Measurements from ENCODE around the gene MEX3D. TPM values are rescaled to one million over a fixed set of nuclear protein-coding genes. Genes with fewer than 3 reads are reported as not detected.

The MEX3D gene
- total RNA-seq, 5 donors from 2014 or later (not counting 1 experiment from before 2014, with no cell fraction given), result 2.1 to 7.7 (median 6.2) TPM

DNA sequence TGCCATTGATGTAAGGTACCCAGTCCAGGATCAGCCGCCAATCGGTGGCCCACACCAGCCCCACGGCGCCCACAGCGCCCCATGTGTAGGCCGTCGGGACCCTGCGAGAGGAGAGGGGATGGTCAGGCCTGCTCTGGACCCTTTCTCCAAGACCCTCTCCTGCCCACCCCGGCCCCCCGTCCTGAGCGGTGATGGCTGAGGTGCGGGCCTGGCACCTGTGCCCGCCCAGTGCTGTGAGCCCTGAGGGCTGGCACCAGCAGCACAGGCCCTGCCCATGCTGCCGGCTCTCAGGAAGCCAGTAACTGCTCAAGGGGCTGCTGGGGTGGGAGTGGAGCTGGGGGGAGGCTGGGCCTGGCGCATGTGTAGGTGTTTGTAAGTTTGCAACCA, 31.3 kb upstream of the MEX3D start:
- no peak for DNase-seq
- Histone ChIP-seq H3K27me3 (replicated peaks in 1 of 2; ENCODE audit: control insufficient read depth in 2 of 2, extremely low read depth in 1 of 2, insufficient read depth in 2 of 2, low read length in 1 of 2) (no peaks in the 10 kb centered on the region), H3K4me3 (ENCODE audit: control insufficient read depth in 1 of 2, extremely low read depth in 1 of 2, low read length in 1 of 2) (no peak overlapping the region), H3K9me3 (no peaks in the 10 kb centered on the region), H3K36me3 (ENCODE audit: control insufficient read depth in 2 of 2, extremely low read depth in 1 of 2, insufficient read depth in 1 of 2, low read length in 1 of 2) (peaks cover 16 to 41% of the 10 kb centered on the region in 2 donors), H3K4me1 (ENCODE audit: control insufficient read depth in 1 of 2, extremely low read depth in 1 of 2, insufficient read depth in 2 of 2, low read length in 2 of 2) (peaks cover 4 to 29% of the 10 kb centered on the region in 2 experiments), H3K27ac (ENCODE audit: low read length) (no peak overlapping the region)
- Mint-ChIP-seq H3K27me3 (no peaks in the 10 kb centered on the region), H3K9me3 (no peaks in the 10 kb centered on the region), H3K4me1 (peaks cover 9 to 24% (median 21%) of the 10 kb centered on the region in 3 donors), H3K36me3 (peaks cover 12% of the 10 kb centered on the region), H3K27ac (no peak overlapping the region), H3K4me3 (no peak overlapping the region)
- ChIA-PET CTCF (interaction anchor here in 1 of 2 donors (0.5 kb wide), 1 partner anchor 51 kb away, joined by 4 read pairs; no protein-coding TSS in a partner anchor), POLR2A (no interaction called here)
- WGBS (ENCODE audit: insufficient coverage), result 96% methylated on average over 13 of the region's 15 CpGs
- ATAC-seq (replicated peaks in 1 of 4), result peak in 1 of 4 experiments; percentile 10

DNA sequence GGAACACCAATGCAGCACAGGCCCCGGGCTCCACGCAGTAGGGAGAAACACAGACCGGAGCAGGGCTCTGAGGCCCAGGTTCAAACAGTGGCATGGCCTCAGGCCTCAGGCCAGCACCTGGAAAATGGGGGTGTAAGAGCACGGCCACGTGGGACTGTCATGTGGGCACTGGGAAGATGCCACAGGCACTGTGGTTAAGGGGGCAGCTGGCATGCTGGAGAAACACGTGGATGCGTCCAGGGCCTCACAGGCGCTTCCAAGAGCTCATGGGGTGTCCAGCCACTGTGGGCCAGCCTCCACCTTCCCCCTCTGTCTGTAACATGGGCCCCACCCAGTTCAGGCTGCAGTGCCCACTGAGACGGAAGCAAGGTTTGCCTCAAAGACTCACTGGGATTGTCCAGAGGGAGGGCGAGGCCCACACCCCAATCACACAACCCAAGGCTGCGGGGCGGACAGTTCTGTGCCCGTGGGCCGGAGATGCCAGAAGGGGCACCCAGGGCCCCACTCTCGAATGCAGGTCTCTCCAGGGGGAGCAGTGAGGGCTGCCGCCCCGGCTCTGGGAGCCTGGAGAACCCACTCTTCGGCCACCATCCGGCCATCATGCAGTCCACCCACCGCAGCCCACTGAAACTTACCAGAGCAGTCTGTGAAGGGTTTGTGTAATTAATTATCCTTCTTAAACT, 30.8 kb upstream of the MEX3D start:
- POLR2A ChIA-PET, result no interaction called here

DNA sequence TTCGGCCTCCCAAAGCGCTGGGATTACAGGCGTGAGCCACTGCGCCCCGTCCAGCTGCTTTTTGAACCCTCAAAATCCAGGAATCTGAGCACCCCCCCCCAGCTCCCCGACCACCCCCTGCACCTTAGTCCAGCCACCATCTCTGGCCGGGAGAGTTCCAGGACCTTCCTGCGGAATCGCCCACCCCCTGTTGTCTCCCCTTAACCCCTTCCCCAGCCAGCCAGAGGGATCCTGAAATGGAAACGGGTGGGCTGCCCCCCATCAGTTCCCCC, 25.3 kb upstream of the MEX3D start:
- Mint-ChIP-seq H3K27me3 (no peaks in the 10 kb centered on the region), H3K9me3 (no peaks in the 10 kb centered on the region), H3K36me3 (peaks cover 9% of the 10 kb centered on the region), H3K4me3 (peak overlapping the region; percentile 85 to 87 (median 86)), H3K27ac (peak overlapping the region in 1 of 2 donors; percentile 80), H3K4me1 (peaks cover 16 to 21% (median 18%) of the 10 kb centered on the region in 3 donors)
- peaks cover 5 to 23% of the 10 kb centered on the region in 2 donors for H3K36me3 ChIP-seq (ENCODE audit: control insufficient read depth in 2 of 2, extremely low read depth in 1 of 2, insufficient read depth in 1 of 2, low read length in 1 of 2)
- CTCF ChIA-PET, result interaction anchor here in 1 of 2 donors (1.7 kb wide), 1 partner anchor 11 kb away, joined by 9 read pairs; the partner anchor contains the start of gene UQCR11
- H3K27me3 ChIP-seq (replicated peaks in 1 of 2; ENCODE audit: control insufficient read depth in 2 of 2, extremely low read depth in 1 of 2, insufficient read depth in 2 of 2, low read length in 1 of 2), result no peaks in the 10 kb centered on the region
- H3K27ac ChIP-seq (ENCODE audit: low read length), result peak overlapping the region; percentile 38
- ATAC-seq (replicated peaks in 1 of 4), result no peak
- WGBS (ENCODE audit: insufficient coverage), result 81% methylated on average over 6 of the region's 10 CpGs
- no peaks in the 10 kb centered on the region for H3K9me3 ChIP-seq
- POLR2A ChIA-PET, result interaction anchor here in 1 of 2 donors (0.6 kb wide), 2 partner anchors 8 to 13 kb away, joined by 3 to 4 read pairs; no protein-coding TSS in a partner anchor
- H3K4me1 ChIP-seq (ENCODE audit: control insufficient read depth in 1 of 2, extremely low read depth in 1 of 2, insufficient read depth in 2 of 2, low read length in 2 of 2), result peaks cover 6 to 29% of the 10 kb centered on the region in 2 experiments
- peak overlapping the region in 1 of 2 donors; percentile 79 for H3K4me3 ChIP-seq (ENCODE audit: control insufficient read depth in 1 of 2, extremely low read depth in 1 of 2, low read length in 1 of 2)
- DNase-seq, result no peak

More for the DNA sequence above, 30.8 kb upstream of the MEX3D start:
- peaks cover 16 to 41% of the 10 kb centered on the region in 2 donors for H3K36me3 ChIP-seq (ENCODE audit: control insufficient read depth in 2 of 2, extremely low read depth in 1 of 2, insufficient read depth in 1 of 2, low read length in 1 of 2)
- no peak overlapping the region for H3K27ac Mint-ChIP-seq
- CTCF ChIA-PET, result interaction anchor here in 1 of 2 donors (0.6 kb wide), 1 partner anchor 186 kb away, joined by 3 read pairs; no protein-coding TSS in a partner anchor
- no peak for DNase-seq
- H3K4me3 ChIP-seq (ENCODE audit: control insufficient read depth in 1 of 2, extremely low read depth in 1 of 2, low read length in 1 of 2), result no peak overlapping the region
- no peaks in the 10 kb centered on the region for H3K9me3 Mint-ChIP-seq
- 96% methylated on average over 12 of the region's 20 CpGs for WGBS (ENCODE audit: insufficient coverage)
- no peak for ATAC-seq (replicated peaks in 1 of 4)
- peaks cover 2 to 24% of the 10 kb centered on the region in 2 experiments for H3K4me1 ChIP-seq (ENCODE audit: control insufficient read depth in 1 of 2, extremely low read depth in 1 of 2, insufficient read depth in 2 of 2, low read length in 2 of 2)
- peaks cover 12% of the 10 kb centered on the region for H3K36me3 Mint-ChIP-seq
- no peaks in the 10 kb centered on the region for H3K9me3 ChIP-seq
- H3K27me3 ChIP-seq (replicated peaks in 1 of 2; ENCODE audit: control insufficient read depth in 2 of 2, extremely low read depth in 1 of 2, insufficient read depth in 2 of 2, low read length in 1 of 2), result no peaks in the 10 kb centered on the region
- H3K27me3 Mint-ChIP-seq, result no peaks in the 10 kb centered on the region
- H3K4me1 Mint-ChIP-seq, result peaks cover 7 to 18% (median 16%) of the 10 kb centered on the region in 3 donors
- no peak overlapping the region for H3K4me3 Mint-ChIP-seq
- H3K27ac ChIP-seq (ENCODE audit: low read length), result no peak overlapping the region

DNA sequence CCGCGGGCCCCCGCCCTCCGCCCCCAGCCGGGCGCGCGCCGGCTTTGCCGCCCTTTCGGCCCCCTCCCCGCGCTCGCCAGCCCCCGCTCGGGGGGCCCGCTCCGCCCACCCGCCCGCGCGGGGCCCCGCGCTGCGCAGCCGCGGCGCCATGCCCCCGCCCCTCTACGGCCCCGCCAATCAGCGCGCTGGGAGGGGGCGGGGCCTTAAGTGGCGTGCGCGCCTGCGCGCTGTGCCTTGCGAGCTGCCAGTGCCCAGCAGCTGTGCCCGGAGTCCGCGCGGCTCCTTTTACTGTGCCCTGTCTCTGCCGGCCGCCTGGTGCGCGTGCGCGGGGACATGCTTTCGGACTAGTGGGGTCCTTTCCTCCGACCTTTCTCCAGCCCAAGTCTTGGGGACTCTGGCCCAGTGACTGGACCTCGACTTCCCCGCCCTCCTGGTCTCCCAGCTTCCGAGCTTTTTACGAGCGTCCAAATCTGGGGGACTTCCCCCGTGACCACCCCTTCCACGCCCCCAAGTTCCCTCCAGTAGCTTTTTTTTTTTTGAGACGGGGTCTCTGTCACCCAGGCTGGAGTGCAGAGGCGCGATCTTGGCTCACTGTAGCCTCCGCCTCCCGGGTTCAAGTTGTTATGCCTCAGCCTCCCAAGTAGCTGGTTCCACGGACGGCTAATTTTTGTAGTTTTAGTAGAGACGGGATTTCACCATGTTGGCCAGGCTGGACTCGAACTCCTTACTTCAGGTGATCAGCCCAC, 24.8 kb upstream of the MEX3D start, which contains the start of gene MBD3:
Gene MBD3 (minus strand): TSS at position 111 of the 746 bp plus-strand sequence. CDS start 234 bp downstream, outside the sequence.
- H3K27me3 Mint-ChIP-seq, result no peaks in the 10 kb centered on the region
- POLR2A ChIA-PET, result interaction anchor here in 1 of 2 donors (0.6 kb wide), 2 partner anchors 8 to 14 kb away, joined by 3 to 4 read pairs; no protein-coding TSS in a partner anchor
- H3K4me1 Mint-ChIP-seq, result peaks cover 17 to 21% (median 18%) of the 10 kb centered on the region in 3 donors
- peak within 1 kb of the TSS; percentile 86 to 92 for H3K27ac Mint-ChIP-seq
- no peaks in the 10 kb centered on the region for H3K9me3 Mint-ChIP-seq
- peak; percentile 79 to 90 (median 84) for ATAC-seq (replicated peaks in 1 of 4)
- WGBS (ENCODE audit: insufficient coverage), result 2% methylated on average over 50 of the region's 68 CpGs
- Histone ChIP-seq H3K36me3 (ENCODE audit: control insufficient read depth in 2 of 2, extremely low read depth in 1 of 2, insufficient read depth in 1 of 2, low read length in 1 of 2) (peaks cover 0 to 19% of the 10 kb centered on the region in 2 donors), H3K27ac (ENCODE audit: low read length) (peak within 1 kb of the TSS; percentile 90), H3K4me1 (ENCODE audit: control insufficient read depth in 1 of 2, extremely low read depth in 1 of 2, insufficient read depth in 2 of 2, low read length in 2 of 2) (peaks cover 6 to 29% of the 10 kb centered on the region in 2 experiments), H3K4me3 (ENCODE audit: control insufficient read depth in 1 of 2, extremely low read depth in 1 of 2, low read length in 1 of 2) (peak within 1 kb of the TSS; percentile 79 to 83), H3K27me3 (replicated peaks in 1 of 2; ENCODE audit: control insufficient read depth in 2 of 2, extremely low read depth in 1 of 2, insufficient read depth in 2 of 2, low read length in 1 of 2) (no peaks in the 10 kb centered on the region), H3K9me3 (no peaks in the 10 kb centered on the region)
- DNase-seq, result peak; percentile 64 to 95 (median 80)
- H3K36me3 Mint-ChIP-seq, result peaks cover 9% of the 10 kb centered on the region
- CTCF ChIA-PET, result interaction anchor here in 1 of 2 donors (0.6 to 1.7 kb wide), 3 partner anchors 12 to 428 kb away, joined by 3 to 9 read pairs (median 3); partner anchors contain the start of gene UQCR11
- peak within 1 kb of the TSS; percentile 85 to 87 (median 86) for H3K4me3 Mint-ChIP-seq

DNA sequence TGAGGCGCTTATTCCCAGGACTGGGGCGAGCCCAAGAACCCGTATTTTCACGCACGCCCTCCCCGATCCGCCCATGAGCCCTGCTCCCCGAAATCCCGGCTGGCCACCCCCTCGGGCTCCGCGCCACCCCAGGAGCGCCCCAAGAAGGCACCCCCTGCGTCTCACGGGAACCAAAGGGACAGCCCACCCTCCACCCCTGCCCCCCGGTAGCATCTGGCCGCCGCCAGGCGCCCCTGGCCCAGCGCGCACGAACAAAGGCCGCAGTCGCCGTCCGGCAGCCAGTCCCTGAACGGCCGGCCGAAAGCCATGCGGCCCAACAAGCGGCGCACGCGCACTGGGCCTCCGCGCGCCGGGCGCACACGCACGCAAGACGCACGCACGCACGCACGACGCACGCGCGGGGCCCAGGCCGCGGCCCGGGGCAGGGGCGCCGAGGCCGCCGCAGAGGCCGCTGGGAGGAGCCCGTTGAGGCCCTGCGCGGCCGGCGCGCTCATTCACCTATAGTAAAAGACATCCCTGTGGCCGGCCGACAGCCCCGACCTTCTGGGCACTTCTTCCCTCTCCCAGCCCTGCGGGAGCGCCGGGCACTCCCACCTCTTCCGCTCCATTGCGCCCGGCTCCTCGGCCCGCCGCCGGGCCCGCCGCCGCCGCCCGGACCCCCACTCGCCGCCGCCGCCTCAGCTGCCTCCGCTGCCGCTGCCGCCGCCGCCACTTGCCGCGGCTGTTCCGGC, 24.1 kb upstream of the MEX3D start:
- Mint-ChIP-seq H3K36me3 (peaks cover 3% of the 10 kb centered on the region), H3K9me3 (no peaks in the 10 kb centered on the region), H3K4me3 (peak overlapping the region; percentile 81 to 87 (median 81)), H3K4me1 (peaks cover 18 to 22% (median 21%) of the 10 kb centered on the region in 3 donors), H3K27ac (peak overlapping the region; percentile 86 to 92), H3K27me3 (no peaks in the 10 kb centered on the region)
- under 1% methylated on average over 50 of the region's 94 CpGs for WGBS (ENCODE audit: insufficient coverage)
- H3K4me1 ChIP-seq (ENCODE audit: control insufficient read depth in 1 of 2, extremely low read depth in 1 of 2, insufficient read depth in 2 of 2, low read length in 2 of 2), result peaks cover 6 to 29% of the 10 kb centered on the region in 2 experiments
- peaks cover 0 to 11% of the 10 kb centered on the region in 2 donors for H3K36me3 ChIP-seq (ENCODE audit: control insufficient read depth in 2 of 2, extremely low read depth in 1 of 2, insufficient read depth in 1 of 2, low read length in 1 of 2)
- peak overlapping the region; percentile 90 for H3K27ac ChIP-seq (ENCODE audit: low read length)
- DNase-seq (peak; percentile 68 to 94 (median 78)), ATAC-seq (replicated peaks in 1 of 4) (peak; percentile 86 to 88 (median 86))
- H3K9me3 ChIP-seq, result no peaks in the 10 kb centered on the region
- H3K4me3 ChIP-seq (ENCODE audit: control insufficient read depth in 1 of 2, extremely low read depth in 1 of 2, low read length in 1 of 2), result peak overlapping the region; percentile 79 to 82
- CTCF ChIA-PET, result interaction anchor here in 1 of 2 donors (0.6 to 1.7 kb wide), 2 partner anchors 12 to 429 kb away, joined by 3 to 9 read pairs; partner anchors contain the start of gene UQCR11
- no peaks in the 10 kb centered on the region for H3K27me3 ChIP-seq (replicated peaks in 1 of 2; ENCODE audit: control insufficient read depth in 2 of 2, extremely low read depth in 1 of 2, insufficient read depth in 2 of 2, low read length in 1 of 2)
- POLR2A ChIA-PET, result no interaction called here

Data from T-cell (primary cell).